NCI-H446 (cell line): Measurements from ENCODE around the gene ZNF236.
"Not testable (repeated sequence)": the region's sequence is repeated elsewhere in the genome, so short reads cannot be mapped to it uniquely, and the experiment has no call there.

Experiments used
- DNase-seq, 2 experiments: peaks; one replicate each; lab custom pipeline; 2025; lab: John Stamatoyannopoulos, UW

Gene ZNF236

DNA sequence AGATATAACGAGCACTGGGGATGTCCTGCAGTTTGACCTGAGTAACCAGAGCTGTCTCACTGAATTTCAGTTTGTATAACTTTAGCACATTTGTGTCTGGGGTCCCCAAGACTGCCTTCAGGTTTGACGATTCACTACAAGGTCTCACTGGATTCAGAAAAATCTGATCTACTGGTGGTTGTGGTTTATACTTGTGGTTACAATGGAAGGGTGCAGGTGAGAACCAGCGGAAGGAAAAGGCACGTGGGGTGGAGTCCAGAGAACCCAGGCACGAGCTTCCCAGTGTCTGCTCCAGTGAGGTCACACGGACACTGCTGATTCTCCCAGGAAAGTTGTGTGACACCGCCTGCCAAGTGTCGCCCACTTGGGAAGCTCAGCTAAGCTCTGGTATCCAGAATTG lies 126.0 kb downstream of the ZNF236 start:
- DNase-seq: no peak

DNA sequence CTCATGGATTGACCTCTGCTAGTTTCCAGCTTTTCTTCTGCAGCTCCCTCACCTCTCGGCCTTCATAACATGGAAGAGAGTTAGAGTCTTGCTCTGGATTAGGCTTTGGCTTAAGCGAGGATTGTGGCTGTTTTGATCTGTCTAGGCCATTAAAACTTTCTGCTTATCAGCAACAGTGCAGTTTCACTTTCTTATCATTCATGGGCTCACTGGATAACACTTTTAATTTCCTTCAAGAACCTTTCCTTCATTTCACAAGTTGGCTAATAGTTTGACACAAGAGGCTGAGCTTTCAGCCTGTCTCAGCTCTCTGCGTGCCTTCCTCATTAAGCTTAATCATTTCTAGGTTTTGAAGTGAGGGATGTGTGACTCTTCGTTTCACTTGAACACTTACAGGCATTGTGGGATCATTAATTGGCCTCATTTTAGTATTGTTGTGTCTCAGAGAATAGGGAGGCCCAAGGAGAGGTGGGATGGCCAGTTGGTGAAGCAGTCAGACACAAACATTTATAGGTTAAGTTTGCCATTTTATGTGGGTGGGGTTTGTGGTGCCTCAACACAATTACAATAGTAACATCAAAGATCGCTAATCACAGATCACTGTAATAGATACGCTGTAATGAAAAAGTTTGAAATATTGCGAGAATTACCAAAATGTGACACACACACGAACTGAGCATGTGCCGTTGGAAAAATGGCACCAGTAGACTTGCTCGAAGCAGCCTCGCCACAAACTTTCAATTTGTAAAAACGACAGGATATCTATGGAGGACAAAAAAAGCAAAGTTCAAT lies 129.3 kb downstream of the ZNF236 start:
- DNase-seq: no peak

- no peak for DNase-seq
Observed at GRCh38 chr18:76952747-76953146, 130.4 kb downstream of the ZNF236 start.

DNA sequence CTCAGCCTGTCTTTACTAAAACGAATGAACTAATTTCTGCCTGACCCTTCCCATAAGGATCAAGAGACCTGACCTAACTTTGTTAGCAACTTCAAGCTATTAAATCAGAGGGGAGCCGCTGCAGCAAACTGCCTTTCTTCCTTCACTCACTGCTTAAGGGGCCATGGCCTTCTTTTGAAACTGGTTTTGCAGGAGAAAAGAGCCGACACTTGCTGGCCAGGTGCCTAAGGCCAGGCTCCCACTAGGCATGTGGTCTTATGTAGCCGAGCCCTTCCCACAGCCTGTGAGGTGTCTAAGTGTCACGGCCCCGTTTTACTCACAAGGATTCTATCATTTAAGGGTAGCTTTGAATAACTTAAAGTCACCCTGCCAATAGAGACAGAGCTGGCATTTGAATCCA lies 130.8 kb downstream of the ZNF236 start:
- no peak for DNase-seq

GRCh38 chr18:76953583-76954233 lies 131.4 kb downstream of the ZNF236 start:
- no peak for DNase-seq

GRCh38 chr18:76955524-76956170 lies 133.3 kb downstream of the ZNF236 start:
- DNase-seq: no peak

GRCh38 chr18:76956648-76957047 lies 134.3 kb downstream of the ZNF236 start:
- DNase-seq: no peak

DNA sequence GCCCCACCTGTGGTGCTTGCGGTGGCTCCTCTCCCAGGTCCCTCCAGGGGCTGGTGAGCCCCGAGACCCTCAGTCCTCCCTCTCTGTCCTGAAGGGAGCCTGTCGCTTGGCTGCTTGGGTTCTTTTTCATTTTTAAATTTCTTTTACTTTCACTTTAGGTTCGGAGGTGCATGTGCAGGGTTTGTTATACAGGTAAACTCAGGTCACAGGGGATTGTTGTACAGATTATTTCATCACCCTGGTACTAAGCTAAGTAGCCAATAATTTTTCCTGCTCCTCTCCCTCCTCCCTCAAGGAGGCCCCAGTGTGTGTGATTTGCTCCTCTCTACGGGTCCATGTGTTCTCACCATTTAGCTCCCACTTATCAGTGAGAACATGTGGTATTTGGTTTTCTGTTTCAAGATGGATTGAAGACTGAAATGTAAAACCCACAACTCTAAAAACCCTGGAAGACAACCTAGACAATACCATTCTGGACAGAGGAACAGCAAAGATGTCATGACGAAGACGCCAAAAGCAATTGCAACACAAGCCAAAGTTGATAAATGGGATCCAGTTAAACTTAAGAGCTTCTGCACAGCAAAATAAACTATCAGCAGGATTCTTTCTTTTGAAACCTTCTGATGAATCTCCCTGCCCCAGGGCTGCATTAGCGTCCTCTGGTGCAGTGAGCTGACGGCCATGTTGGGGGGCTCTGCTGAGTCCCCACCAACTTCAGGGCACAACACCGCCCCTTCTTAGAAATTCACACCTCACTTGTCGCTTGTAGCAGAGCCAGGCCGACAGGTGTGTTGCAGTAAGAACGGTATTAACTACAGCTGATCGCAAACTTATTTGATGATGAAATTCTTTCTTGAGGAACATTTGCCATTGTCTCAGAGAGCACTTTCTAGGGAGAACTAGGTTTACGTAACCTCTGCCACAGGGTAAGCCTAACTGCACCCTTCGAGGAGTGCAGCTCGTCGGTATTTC lies 135.3 kb downstream of the ZNF236 start:
- no peak for DNase-seq

- DNase-seq: no peak
Observed at GRCh38 chr18:76958692-76959341, 136.5 kb downstream of the ZNF236 start.

- no peak for DNase-seq
Observed at GRCh38 chr18:76959605-76960004, 137.2 kb downstream of the ZNF236 start.

DNA sequence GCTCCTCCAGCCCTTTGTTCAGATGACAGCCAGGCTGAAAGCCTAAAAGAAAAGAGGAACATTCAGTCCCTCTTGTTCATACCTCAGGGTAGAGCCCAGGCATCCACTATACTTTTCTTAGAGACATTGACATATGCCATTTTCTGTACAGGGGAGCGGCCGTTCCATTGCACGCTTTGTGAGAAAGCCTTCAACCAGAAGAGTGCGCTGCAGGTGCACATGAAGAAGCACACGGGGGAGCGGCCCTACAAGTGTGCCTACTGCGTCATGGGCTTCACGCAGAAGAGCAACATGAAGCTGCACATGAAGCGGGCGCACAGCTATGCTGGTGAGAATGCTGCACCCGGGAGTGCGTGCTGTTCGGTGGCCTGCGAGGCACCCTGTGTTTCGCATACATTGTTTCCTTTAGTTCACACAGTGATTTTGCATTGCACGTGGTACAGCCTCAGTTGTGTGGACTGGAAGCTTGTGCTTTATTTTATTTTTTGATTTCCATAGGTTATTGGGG lies 138.2 kb downstream of the ZNF236 start:
- DNase-seq: no peak

DNA sequence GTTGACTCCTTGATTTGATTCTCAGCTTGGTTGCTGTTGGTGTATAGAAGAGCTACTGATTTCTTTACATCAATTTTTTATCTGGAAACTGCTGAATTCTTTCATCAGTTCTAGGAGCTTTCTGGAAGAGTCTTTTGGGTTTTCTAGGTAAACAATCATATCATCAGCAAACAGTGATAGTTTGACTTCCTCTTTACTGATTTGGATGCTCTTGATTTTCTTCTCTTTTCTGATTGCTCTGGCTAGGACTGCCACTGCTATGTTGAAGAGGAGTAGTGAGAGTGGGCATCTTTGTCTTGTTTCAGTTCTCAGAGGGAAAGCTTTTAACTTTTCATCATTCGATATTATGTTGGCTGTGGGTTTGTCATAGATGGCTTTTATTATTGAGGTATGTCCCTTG lies 140.5 kb downstream of the ZNF236 start:
- DNase-seq: no peak

GRCh38 chr18:76963936-76964335 lies 141.6 kb downstream of the ZNF236 start:
- DNase-seq: no peak

- DNase-seq: not testable (repeated sequence)
Observed at GRCh38 chr18:76965555-76966151, 143.3 kb downstream of the ZNF236 start.

- DNase-seq: not testable (repeated sequence)
Observed at GRCh38 chr18:76967299-76967698, 144.9 kb downstream of the ZNF236 start.

DNA sequence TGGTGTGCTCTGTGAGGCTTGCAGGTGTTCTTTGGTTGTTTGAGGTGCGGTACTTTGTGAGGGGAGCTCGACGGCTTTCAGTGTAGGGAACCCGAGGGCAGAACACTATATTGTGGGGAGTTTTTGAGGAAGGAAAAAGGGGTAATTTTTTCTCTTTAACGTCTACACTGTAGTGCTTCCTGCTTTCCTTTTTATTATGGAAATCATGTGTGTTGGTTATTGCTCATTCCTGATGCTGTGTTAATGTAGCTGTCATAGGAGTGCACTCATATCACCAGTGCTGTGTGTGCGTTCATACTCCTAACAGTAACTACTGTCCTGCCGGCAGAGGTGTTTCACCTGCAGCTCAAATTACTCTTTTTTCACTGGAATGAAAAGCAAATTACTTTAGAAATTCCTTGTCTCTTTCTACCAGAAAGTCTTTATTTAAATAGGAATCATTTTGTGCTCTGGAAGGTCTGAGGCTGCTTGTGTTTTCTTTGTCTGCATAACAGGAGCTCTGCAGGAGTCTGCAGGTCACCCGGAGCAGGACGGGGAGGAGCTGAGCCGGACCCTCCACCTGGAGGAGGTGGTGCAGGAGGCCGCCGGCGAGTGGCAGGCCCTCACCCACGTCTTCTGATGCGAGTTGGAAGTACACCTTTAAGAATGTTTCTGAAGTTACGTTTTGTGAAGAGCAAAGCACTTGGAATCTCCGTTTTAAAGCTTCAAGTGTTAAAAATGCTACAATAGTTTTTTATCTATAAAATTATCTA lies 145.5 kb downstream of the ZNF236 start:
- no peak for DNase-seq

DNA sequence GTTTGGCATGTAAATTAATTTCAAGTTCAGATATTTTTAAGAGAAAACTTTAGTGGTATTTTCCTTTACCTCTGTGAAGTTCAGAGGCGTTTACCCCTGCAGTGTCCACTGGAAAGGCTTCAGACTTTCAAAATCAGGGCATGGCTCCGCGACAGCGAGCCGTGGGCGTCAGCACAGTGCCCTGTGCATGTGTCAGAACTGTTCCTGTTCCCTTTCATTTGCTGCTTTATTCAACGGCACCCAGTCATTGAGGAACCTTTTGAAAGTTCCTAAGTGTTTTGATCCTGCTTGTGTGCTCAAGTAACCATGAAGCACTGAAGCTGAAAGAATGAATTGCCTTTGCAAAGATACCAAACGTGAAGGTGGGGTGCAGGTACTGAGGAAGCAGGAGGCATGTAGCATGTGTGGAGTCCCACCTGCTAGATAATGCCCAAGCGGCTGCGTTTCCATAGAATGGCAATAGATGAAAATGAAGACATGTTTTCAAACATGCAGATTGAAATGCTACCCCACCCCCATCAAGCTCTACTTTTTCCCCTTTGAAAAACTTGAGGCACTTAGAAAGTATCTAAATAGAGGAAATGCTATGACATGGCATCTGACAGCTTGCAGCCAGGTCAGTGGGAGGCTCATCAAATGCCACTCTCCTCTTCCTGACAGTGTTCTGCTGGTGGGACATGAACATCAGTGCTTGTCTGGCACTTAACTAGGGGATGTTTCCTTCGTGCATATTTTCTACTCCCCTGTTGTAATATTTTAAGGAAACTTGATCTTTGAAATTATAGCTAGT lies 148.6 kb downstream of the ZNF236 start:
- DNase-seq: no peak

GRCh38 chr18:76972241-76972640 lies 149.9 kb downstream of the ZNF236 start:
- no peak for DNase-seq

GRCh38 chr18:76972846-76973519 lies 150.6 kb downstream of the ZNF236 start:
- DNase-seq: no peak
